ENCODE data around the gene ZNF358. TPM values are rescaled to one million over a fixed set of nuclear protein-coding genes. Genes with fewer than 3 reads are reported as not detected.
A peak's percentile ranks its signal among the peaks of the same experiment; 100 is the strongest.
"Not testable (repeated sequence)": the region's sequence is repeated elsewhere in the genome, so short reads cannot be mapped to it uniquely, and the experiment has no call there.

ZNF358 gene
- total and polyA plus RNA-seq, 2 experiments from 2014 or later: 40.7 to 99.6 TPM

DNA sequence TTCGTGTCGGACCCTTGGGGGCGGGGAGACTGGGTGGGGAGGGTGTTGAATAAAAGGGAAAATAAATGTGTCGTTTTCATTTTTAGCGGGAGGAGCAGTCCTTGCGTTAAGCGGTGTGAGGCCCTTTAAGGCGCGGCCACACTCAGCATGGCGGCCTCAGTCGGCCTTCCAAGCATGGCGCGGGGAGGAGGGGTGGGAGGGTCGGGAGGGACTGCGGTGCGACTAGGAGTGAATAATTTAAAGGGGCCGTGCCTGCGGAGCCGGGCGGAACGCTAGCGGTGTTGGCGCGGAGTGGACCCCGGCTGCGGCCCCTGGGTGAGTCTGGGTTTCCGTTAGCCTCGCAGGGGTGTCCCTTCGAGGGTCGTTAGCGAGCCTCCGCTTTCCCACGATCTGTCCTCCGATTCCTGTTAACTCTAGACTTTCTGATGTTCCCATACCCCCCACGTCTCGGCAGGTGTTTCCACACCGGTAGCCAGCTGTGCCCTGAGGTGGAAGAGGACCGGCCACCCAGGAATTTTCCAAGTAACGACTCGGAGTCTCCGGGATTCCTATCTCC, 18.1 kb downstream of the ZNF358 start:
- TF ChIP-seq, protein P1, sequence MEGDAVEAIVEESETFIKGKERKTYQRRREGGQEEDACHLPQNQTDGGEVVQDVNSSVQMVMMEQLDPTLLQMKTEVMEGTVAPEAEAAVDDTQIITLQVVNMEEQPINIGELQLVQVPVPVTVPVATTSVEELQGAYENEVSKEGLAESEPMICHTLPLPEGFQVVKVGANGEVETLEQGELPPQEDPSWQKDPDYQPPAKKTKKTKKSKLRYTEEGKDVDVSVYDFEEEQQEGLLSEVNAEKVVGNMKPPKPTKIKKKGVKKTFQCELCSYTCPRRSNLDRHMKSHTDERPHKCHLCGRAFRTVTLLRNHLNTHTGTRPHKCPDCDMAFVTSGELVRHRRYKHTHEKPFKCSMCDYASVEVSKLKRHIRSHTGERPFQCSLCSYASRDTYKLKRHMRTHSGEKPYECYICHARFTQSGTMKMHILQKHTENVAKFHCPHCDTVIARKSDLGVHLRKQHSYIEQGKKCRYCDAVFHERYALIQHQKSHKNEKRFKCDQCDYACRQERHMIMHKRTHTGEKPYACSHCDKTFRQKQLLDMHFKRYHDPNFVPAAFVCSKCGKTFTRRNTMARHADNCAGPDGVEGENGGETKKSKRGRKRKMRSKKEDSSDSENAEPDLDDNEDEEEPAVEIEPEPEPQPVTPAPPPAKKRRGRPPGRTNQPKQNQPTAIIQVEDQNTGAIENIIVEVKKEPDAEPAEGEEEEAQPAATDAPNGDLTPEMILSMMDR (IDR thresholded peaks at IDR 0.05; ENCODE audit: low read depth, low read length): no peak
- H3K27me3 ChIP-seq: no peaks in the 10 kb centered on the region
- DNase-seq (ENCODE audit: low read depth in 1 of 2, low spot score in 1 of 2): peak; percentile 92 to 94
- H3K4me1 ChIP-seq (ENCODE audit: low read depth): no peaks in the 10 kb centered on the region
- no peaks in the 10 kb centered on the region for H3K36me3 ChIP-seq
- H3K9me3 ChIP-seq (ENCODE audit: low read depth): no peaks in the 10 kb centered on the region
- peak overlapping the region; percentile 85 for H3K27ac ChIP-seq
- peak overlapping the region; percentile 71 for H3K4me3 ChIP-seq

DNA sequence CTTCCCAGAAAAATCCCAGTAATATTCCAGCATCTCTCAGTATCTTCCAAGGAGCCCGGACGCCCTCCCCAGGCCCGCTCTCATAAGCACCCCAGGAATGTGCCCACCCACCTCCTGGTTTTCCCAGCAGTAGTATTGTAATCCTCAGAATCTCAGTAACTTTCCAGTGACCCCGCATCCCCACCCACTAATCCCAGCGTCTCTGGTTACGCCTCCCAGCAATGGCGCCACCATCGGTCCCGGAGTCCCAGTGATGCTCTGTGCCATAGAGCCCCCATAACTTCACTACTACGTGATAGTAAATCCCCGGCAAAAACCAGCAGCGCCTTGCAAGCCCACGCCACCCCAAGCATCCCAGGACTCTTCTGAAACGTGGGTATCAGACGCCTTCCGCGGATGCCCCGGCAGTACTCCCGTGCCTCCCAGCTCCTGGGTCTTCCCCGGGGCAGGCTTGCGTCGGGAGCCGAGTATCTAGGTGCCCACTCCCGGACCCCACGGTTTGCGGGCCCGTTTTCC, 18.7 kb downstream of the ZNF358 start:
- peak overlapping the region; percentile 71 for H3K4me3 ChIP-seq
- no peaks in the 10 kb centered on the region for H3K36me3 ChIP-seq
- TF ChIP-seq, protein P1 (IDR thresholded peaks at IDR 0.05; ENCODE audit: low read depth, low read length): peak; percentile 24
- no peaks in the 10 kb centered on the region for H3K9me3 ChIP-seq (ENCODE audit: low read depth)
- peak overlapping the region; percentile 86 for H3K27ac ChIP-seq
- DNase-seq (ENCODE audit: low read depth in 1 of 2, low spot score in 1 of 2): peak; percentile 66 to 75
- H3K27me3 ChIP-seq: no peaks in the 10 kb centered on the region
- no peaks in the 10 kb centered on the region for H3K4me1 ChIP-seq (ENCODE audit: low read depth)

DNA sequence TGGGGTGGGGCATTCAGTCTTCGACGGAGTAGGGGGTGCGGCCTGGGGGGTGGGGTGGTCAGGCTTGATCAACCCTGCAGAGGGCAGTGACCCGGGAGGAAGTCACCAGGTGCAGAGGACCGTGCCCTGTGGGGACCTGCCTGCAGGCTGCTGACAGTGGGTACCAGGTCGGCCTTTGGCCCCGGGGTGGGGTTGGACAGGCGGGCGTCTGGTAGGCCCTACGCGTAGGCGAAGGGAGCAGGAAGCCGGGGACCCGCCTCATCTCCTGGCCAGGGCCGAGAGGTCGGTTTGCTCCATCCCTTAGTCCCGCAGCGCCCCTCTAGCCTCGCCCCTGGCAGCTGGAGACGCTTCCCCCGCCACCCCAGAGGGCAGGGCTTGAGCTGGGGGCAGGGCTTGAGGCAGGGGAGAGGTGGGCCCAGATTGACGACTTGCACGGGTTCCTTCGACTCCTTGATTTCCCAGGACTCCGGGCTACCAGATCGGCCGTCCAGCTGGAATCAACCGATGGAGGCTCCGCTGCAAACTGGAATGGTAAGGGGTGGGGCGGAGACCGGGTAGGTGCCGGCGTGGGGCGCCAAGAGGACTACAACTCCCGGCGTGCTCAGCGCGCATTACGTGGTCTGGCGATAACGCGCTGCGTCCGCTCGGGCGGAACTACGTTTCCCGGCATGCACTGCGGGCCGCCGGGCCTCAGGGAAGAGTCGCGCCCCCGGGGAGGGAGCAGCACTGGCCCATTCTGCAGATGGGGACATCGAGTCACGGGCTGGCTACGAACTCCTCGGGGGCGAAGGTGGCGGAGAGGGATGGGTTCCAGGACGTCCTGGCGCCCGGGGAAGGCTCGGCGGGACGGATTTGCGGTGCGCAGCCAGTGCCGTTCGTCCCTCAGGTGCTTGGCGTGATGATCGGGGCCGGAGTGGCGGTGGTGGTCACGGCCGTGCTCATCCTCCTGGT, 19.4 kb downstream of the ZNF358 start, which contains the start of gene PNPLA6:
PNPLA6 (plus strand) TSS at position 671 of the 951 bp plus-strand sequence; CDS start at position 743, 72 bp downstream.
- Histone ChIP-seq H3K36me3 (no peaks in the 10 kb centered on the region), H3K27me3 (no peaks in the 10 kb centered on the region), H3K4me3 (peak within 1 kb of the TSS; percentile 71), H3K9me3 (ENCODE audit: low read depth) (no peaks in the 10 kb centered on the region), H3K4me1 (ENCODE audit: low read depth) (no peaks in the 10 kb centered on the region), H3K27ac (peak within 1 kb of the TSS; percentile 86)
- peak; percentile 94 to 96 for DNase-seq (ENCODE audit: low read depth in 1 of 2, low spot score in 1 of 2)
- TF ChIP-seq, protein P1 (IDR thresholded peaks at IDR 0.05; ENCODE audit: low read depth, low read length): no peak

DNA sequence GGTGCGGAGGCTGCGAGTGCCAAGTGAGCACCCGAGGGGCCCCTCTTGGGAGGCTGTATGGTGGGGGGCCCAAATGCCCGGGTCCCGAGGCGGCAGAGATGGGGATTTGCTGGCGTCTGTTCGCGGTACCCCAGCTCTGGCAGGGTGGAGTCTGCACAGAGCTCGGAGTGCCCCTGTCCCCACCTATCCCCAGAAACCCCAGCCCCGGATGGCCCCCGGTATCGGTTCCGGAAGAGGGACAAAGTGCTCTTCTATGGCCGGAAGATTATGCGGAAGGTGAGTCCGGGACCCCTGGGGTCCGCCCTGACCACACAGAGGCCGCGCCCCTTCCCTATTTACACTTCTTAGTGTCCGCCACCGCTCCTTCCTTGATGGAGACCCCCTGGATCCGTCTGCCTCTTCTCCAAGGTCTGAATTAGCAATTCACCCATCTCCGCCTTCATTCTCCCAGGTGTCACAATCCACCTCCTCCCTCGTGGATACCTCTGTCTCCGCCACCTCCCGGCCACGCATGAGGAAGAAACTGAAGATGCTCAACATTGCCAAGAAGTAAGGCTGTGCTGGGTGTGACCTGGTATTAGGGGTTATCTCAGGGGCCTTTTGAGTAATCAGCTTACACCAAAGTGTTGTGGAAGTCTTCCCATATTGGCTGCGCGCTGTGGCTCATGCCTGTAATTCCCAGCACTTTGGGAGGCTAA, 20.2 kb downstream of the ZNF358 start:
- DNase-seq (ENCODE audit: low read depth in 1 of 2, low spot score in 1 of 2): no peak
- Histone ChIP-seq H3K36me3 (no peaks in the 10 kb centered on the region), H3K4me1 (ENCODE audit: low read depth) (no peaks in the 10 kb centered on the region), H3K9me3 (ENCODE audit: low read depth) (no peaks in the 10 kb centered on the region), H3K4me3 (peak overlapping the region; percentile 71), H3K27me3 (no peaks in the 10 kb centered on the region), H3K27ac (no peak overlapping the region)
- TF ChIP-seq, protein P1 (IDR thresholded peaks at IDR 0.05; ENCODE audit: low read depth, low read length): no peak

DNA sequence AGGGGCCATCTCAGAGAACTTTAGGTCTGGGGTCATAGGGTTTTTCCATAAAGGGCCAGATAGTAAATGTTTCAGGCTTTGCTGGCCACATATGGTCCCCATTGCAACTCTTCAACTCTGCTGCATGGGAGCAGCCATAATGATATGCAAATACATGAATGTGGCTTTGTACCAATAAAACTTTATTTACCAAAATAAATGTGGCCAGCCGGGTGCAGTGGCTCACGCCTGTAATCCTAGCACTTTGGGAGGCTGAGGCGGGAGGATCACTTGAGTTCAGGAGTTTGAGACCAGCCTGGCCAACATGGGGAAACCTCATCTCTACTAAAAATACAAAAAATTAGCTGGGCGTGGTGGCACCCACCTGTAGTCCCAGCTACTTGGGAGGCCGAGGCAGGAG, 23.1 kb downstream of the ZNF358 start:
- DNase-seq (ENCODE audit: low read depth in 1 of 2, low spot score in 1 of 2); H3K4me3 ChIP-seq; H3K27me3 ChIP-seq; H3K27ac ChIP-seq; H3K36me3 ChIP-seq; H3K4me1 ChIP-seq (ENCODE audit: low read depth); H3K9me3 ChIP-seq (ENCODE audit: low read depth): not testable (repeated sequence)

Data from cardiac muscle cell (in vitro differentiated cells and primary cell).